Skeletal muscle satellite cell (primary cell): Measurements from ENCODE around the gene BEGAIN.

ENCODE experiments used
- H3K27me3 ChIP-seq: 2 replicates; pipeline ENCODE4 v1.7.0; 2013; ENCODE audit warnings: low read length; ENCODE audit not compliant: control insufficient read depth, insufficient read depth
- H3K36me3 ChIP-seq: 2 replicates; pipeline ENCODE4 v1.7.0; 2013; ENCODE audit warnings: mild to moderate bottlenecking, control low read depth, low read length; ENCODE audit not compliant: insufficient read depth
- H3K4me1 ChIP-seq: 2 replicates; pipeline ENCODE4 v1.7.0; 2013; ENCODE audit warnings: low read length; ENCODE audit not compliant: control insufficient read depth, insufficient read depth
- H3K4me2 ChIP-seq: 2 replicates; pipeline ENCODE4 v1.7.0; 2013; ENCODE audit warnings: mild to moderate bottlenecking, low read length
- H3K4me3 ChIP-seq: 2 replicates; pipeline ENCODE4 v1.7.0; 2013; ENCODE audit warnings: low read length
- H3K9ac ChIP-seq: 2 replicates; pipeline ENCODE4 v1.7.0; 2013; ENCODE audit warnings: mild to moderate bottlenecking, low read depth, low read length, moderate library complexity
- H3K9me3 ChIP-seq: replicated peaks from 2 replicates; pipeline ENCODE4 v1.7.0; 2013; ENCODE audit warnings: mild to moderate bottlenecking, control low read depth, low read length

BEGAIN gene

DNA sequence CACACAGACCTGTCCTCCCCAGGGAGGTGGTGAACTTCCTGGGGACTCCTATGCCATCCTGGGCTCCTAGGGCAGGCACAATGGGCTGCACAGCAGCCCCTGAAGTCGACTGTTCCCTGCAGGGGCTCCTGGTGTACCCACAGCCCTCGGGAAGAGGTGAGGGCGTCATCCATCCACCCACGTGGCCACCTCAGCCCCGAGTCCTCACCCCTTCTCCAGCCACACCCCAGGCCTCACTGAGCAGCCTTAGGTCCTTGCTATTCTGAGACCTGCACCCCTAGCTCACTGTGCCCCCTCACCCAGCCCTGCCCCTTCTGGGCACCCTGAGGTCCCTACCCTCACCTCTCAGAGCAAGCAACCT lies 38.9 kb downstream of the BEGAIN start:
- H3K4me2 ChIP-seq: no peak overlapping the region
- H3K36me3 ChIP-seq: no peaks in the 10 kb centered on the region
- H3K9ac ChIP-seq: no peak overlapping the region
- peaks cover 2% of the 10 kb centered on the region for H3K27me3 ChIP-seq
- H3K4me3 ChIP-seq: no peak overlapping the region
- H3K4me1 ChIP-seq: peaks cover 17% of the 10 kb centered on the region
- no peaks in the 10 kb centered on the region for H3K9me3 ChIP-seq

DNA sequence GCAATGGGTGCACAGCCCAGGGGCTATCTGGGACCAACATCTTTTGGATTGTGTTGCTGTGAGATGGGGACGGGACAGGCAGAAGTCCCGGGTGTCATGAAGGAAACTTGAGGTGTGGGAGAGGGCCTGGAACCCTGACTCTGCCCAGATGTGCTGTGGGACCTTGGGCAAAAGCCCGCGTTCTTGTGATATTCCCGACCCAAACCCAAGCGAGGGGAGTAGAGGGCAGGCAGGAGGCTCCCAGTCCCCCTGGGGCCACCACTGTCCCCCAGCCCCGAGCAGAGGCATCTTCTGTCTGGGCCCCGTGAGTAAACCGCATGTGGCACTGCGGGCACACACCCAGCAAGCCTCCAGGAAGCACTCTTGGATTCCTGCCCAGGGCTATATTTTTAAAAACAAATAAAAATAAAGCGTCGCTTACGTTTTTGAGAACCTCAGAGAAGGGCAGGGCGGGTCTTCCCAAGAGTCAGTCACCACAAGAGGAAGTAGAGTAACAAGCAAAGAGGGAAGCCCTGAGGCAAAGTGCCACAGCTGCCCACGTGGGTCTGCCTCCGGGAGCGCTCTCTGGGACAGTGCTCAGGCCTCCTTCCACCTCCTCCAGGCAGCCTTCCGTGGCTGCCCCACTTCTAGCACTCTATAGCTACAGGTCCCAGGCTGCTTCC lies 39.5 kb downstream of the BEGAIN start:
- H3K9ac ChIP-seq: no peak overlapping the region
- no peak overlapping the region for H3K4me3 ChIP-seq

DNA sequence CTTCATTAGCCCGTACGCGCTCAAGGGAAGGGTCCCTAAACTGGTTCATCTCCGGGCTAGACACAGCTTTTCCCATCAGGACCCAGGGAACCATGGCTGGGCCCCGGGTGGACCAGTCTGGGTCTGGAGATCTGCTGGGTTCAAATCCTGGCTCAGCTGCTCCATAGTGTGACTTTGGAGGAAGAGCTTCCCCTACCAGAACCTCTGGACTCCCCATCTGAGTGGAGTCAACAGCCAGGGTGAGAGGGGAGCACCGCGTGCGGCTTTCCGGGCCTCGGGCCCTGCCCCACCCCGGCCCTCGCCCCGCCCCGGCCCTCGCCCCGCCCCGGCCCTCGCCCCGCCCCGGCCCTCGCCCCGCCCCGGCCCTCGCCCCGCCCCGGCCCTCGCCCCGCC lies 41.2 kb downstream of the BEGAIN start:
- Histone ChIP-seq H3K4me1 (peaks cover 17% of the 10 kb centered on the region), H3K4me3 (peak overlapping the region; percentile 48), H3K36me3 (no peaks in the 10 kb centered on the region), H3K9ac (no peak overlapping the region), H3K27me3 (no peaks in the 10 kb centered on the region), H3K4me2 (peak overlapping the region; percentile 69), H3K9me3 (no peaks in the 10 kb centered on the region)

More for the DNA sequence above, 39.5 kb downstream of the BEGAIN start:
- Histone ChIP-seq H3K9me3 (no peaks in the 10 kb centered on the region), H3K4me2 (no peak overlapping the region), H3K4me1 (peaks cover 17% of the 10 kb centered on the region), H3K36me3 (no peaks in the 10 kb centered on the region), H3K27me3 (no peaks in the 10 kb centered on the region)

DNA sequence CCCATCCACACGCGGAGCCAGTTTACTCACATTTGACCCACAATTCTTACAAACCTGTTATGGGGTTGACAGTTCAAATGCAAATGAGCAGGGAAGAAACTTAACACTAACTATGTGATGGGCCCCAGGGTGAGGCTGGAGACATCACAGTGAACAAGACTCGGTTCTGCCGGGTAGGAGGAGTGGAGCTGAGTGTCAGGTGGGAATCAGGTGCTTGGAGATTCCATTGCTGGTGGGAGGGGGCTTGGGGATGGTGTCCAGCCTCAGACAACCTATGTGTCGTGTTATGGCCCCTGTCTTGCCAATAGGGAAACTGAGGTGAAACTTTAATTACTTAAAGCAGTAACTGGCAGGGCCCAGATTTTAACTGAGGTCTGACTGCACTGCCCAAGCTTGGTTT lies 41.9 kb downstream of the BEGAIN start:
- Histone ChIP-seq H3K36me3 (no peaks in the 10 kb centered on the region), H3K9me3 (no peaks in the 10 kb centered on the region), H3K4me1 (peaks cover 17% of the 10 kb centered on the region), H3K4me2 (no peak overlapping the region), H3K4me3 (no peak overlapping the region), H3K9ac (no peak overlapping the region), H3K27me3 (no peaks in the 10 kb centered on the region)

DNA sequence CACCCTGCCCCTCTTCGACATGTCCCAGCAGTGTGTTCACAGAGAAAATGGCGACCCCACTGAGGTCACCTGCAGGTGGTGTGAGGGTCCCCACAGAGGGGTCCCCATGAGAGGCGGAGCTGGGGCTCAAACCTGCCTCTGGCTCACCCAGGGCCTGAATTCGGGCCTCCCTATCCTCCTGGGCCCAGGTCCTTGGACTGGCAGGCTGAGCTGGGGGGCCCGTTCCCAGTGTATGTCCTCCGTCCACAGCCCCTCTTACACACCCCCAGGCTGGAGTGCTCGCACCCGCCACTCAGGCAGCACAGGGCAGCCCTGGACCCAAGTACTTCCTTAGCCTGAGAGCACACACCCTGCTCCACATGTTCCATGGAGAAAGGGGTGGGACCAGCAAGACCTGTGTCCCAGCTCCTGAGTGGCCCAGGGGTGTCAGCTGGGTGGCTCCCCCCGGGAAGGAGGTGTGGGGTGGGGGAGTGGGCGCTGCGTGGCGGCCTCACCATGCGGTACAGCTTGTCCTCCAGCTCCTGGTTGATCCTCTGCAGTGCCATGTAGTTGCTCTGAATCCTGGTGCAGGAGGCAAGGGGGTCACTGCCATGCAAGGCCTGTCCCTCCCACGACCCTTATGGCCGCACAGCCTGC lies 42.6 kb downstream of the BEGAIN start:
- no peak overlapping the region for H3K9ac ChIP-seq
- H3K4me2 ChIP-seq: no peak overlapping the region
- no peaks in the 10 kb centered on the region for H3K9me3 ChIP-seq
- H3K4me1 ChIP-seq: peaks cover 17% of the 10 kb centered on the region
- no peaks in the 10 kb centered on the region for H3K36me3 ChIP-seq
- no peaks in the 10 kb centered on the region for H3K27me3 ChIP-seq
- H3K4me3 ChIP-seq: no peak overlapping the region

DNA sequence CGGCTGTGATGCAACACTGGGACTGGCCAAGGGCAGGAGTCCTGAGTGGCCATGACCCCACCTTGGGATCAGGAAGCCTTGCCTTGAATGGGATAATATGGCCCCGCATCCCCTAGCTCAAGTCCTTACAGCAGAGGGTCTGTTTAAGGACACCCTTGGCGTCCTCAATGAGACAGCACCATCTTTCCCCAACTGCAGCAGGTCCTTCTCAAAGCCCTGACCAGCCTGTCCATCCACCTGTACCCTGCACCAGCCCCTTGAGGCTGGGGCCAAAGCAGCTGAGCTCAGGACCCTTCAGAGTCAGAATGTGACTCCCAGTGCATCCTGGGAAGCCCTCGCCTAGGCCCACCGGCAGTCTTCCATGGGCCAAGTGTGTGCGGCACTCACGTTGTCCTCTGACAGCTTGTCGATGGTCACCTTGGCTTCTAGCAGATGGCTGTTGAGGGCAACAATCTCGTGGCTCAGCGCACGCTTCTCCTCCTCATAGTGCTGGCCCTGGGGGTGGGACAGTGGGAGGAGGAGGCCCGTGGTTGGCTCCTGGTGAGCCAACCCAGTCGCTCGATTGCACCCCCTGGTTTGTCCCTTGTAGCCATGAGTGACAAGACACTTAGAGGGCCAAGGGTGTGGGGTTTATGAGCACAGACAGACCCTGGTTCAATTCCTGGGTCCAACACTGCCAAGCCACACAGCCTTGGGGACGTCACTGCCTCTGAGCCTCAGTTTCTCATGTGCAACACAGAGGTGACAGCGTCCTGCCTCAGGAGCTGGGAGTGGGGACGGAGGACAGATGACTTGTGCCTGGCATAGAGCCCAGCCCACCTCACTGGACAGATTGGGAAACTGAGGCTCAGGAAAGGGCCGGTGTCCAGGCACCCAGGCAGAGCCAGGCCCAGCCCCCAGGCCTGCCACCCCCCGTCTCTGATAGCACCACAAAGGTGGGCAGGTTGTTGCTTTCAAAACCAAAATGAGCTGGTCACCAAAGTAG lies 43.5 kb downstream of the BEGAIN start:
- Histone ChIP-seq H3K9me3 (no peaks in the 10 kb centered on the region), H3K36me3 (no peaks in the 10 kb centered on the region), H3K4me3 (no peak overlapping the region), H3K4me1 (peaks cover 17% of the 10 kb centered on the region), H3K4me2 (no peak overlapping the region), H3K9ac (no peak overlapping the region), H3K27me3 (no peaks in the 10 kb centered on the region)

DNA sequence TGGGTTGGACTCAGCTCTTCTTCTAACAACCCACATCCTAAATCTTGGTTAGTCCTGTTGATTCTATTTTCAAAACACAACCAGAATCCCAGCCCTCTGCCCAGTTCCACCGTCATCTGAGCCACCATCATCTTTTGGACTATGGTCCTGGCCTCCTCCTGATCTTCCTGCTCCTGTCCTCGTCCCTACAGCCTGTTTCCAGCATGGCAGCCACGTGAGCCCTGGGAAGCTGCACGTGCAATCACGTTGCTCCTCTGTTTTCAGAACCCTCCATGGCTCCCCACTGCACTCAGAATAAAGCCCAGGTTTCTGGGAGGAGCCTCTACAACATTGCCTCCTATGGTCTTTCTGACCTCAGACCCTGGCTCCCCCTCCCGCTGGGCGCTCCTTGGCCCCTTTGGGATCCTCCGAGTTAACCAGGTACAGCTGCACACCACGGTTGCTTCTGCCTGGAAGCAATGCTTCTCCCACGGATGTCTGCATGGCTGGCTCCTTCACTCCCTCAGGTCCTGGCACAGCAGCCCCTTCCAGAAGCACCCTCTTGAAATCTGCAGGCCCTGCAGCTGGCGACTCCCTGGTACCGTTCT lies 44.5 kb downstream of the BEGAIN start:
- H3K4me1 ChIP-seq: peaks cover 11% of the 10 kb centered on the region
- no peaks in the 10 kb centered on the region for H3K36me3 ChIP-seq
- H3K9ac ChIP-seq: no peak overlapping the region
- no peaks in the 10 kb centered on the region for H3K27me3 ChIP-seq
- no peak overlapping the region for H3K4me2 ChIP-seq
- no peak overlapping the region for H3K4me3 ChIP-seq
- H3K9me3 ChIP-seq: no peaks in the 10 kb centered on the region

DNA sequence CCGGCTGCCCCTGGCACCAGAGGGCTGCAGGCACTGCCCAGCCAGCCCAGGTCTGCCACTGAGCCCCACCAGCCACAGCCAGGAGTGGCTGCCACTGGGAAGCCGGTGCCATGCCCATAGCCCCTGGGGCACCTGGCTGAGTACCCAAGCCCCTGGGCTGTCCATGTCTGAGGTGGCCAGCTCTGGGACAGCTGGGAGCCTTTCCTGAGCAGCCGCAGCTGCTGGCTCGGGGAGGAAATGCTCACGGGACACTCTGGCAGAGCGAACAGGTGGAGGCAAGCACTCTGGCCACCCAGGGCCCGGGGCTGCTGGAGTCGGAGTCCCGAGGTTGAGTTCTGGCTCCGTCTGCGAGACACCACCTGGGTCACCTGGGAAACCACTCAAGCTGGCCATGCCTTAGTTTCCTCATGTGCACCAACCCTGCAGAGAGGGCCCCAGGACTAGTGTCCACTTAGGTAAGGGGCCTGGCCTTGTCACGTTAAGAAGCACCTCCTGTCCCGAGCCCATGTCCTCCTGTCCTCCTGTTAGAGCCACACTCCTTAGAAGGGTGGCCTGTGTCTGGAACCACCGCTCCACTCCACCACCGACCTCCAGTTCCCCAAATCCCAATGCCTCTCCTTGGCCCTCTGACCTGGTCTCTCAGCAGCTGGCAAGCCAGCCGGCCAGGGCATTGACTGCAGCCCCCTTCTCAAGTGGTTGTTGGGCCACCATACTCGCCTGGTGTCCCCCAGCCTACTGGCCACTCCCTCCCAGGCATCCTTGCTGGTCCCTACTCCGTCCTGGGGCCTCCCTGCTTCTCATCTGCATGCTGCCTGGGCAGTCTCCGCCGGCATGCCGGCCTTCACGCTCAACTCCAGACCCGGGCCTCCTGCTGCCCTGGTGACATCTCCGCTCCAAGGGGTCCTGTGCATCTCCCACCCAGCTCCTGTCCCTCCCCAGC lies 45.3 kb downstream of the BEGAIN start:
- Histone ChIP-seq H3K36me3 (no peaks in the 10 kb centered on the region), H3K9ac (no peak overlapping the region), H3K9me3 (no peaks in the 10 kb centered on the region), H3K4me1 (peaks cover 6% of the 10 kb centered on the region), H3K4me2 (no peak overlapping the region), H3K4me3 (no peak overlapping the region), H3K27me3 (no peaks in the 10 kb centered on the region)

DNA sequence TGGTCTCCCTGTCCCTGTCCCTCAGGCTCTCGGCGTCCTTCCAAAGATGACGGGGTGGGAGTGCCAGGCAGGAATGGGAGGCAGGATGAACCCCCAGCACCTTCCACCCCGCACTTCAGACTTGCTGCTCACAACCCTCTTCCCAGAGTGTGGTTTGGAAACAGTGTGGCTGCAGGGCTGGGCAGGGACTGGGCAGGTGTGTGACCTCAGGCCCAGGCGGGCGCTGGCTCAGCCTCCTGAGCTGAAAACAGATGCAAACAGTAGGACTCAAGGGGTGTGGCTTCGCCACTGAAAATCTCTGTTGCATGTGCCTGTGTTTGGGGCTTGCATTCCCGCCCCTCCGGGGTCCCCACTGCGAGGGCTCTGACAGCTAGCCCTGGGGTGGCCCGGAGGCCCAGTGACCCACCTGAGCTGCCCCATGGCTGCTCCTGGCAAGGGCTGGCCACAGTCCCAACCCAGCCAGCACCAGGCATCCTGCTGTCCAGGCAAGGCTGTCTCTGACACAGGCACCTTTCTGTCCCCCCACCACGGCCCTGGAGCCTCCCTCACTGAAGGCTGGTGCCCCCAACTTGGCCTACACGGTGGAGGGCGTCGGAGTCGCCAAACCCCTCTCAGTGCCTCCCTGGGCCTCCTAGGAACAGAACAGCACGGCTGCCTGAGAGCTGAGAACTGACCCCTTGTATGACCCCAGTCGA lies 46.1 kb downstream of the BEGAIN start:
- Histone ChIP-seq H3K4me3 (no peak overlapping the region), H3K9me3 (no peaks in the 10 kb centered on the region), H3K4me2 (no peak overlapping the region), H3K4me1 (peaks cover 2% of the 10 kb centered on the region), H3K9ac (no peak overlapping the region), H3K27me3 (no peaks in the 10 kb centered on the region), H3K36me3 (no peaks in the 10 kb centered on the region)

DNA sequence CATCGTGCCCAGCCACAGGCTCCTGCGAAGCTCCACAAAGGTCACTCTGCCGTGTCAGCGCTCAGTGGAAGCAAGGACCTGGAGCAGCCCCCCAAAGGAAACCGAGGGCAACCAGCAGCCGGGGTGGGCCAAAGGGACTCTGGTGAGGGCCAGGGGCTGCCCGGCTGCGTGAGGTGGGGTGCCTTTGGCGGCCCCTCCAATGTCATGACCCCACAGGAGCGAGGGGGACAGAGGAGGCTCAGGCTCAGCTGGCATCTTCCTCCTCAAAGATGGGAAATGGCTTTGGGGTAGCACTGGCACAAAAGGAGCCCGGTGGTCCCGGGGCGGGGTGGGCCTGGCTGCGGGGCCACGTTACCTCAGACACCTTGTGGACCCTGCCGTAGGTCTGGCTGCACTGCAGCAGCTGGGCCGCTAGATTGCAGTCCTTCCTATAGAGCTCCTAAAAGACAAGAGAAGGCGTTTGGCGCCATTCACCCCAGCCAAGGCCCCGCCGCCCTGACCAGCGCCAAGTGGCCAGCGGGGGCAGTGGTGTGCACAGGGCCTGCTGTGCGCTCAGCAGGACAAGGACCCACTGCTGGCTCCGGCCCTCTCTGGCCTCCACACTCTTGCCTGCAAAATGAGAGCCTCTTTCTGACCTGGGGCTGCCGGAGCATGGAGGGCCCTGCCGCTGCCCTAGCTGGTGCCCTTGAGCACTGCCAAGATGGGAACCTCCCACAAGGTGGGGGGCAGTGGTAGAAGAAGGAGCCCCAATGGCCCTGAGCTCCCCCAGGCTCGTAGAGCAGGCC lies 46.9 kb downstream of the BEGAIN start:
- H3K4me3 ChIP-seq: no peak overlapping the region
- H3K9me3 ChIP-seq: no peaks in the 10 kb centered on the region
- no peaks in the 10 kb centered on the region for H3K36me3 ChIP-seq
- H3K9ac ChIP-seq: no peak overlapping the region
- no peak overlapping the region for H3K4me2 ChIP-seq
- no peaks in the 10 kb centered on the region for H3K27me3 ChIP-seq
- H3K4me1 ChIP-seq: no peaks in the 10 kb centered on the region
